HL-60 (cell line): ENCODE results near the gene IGSF23.

Source experiments
- DNase-seq, 2 experiments: peaks; one replicate each; pipeline ENCODE4 v3.0.0-alpha.2; 2010 to 2020; ENCODE audit warnings: low read depth in 1 of 2, low spot score in 1 of 2
- H3K27ac ChIP-seq: fragments of 250-450 bp; sonication (Bioruptor Pico); replicated peaks from 2 replicates; pipeline ENCODE4 v1.5.1; 2020; ENCODE audit warnings: mild to moderate bottlenecking, moderate library complexity
- H3K27me3 ChIP-seq: fragments of 250-450 bp; sonication (Bioruptor Pico); 2 replicates; pipeline ENCODE4 v1.5.1; 2021; ENCODE audit warnings: mild to moderate bottlenecking, moderate library complexity; ENCODE audit not compliant: insufficient read depth, poor library complexity, severe bottlenecking
- H3K4me3 ChIP-seq: replicated peaks from 2 replicates; pipeline ENCODE4 v1.5.1; 2011; ENCODE audit warnings: mild to moderate bottlenecking, control low read depth, low read length; ENCODE audit not compliant: insufficient read depth
- GABPA ChIP-seq: IDR thresholded peaks from 2 replicates; pipeline ENCODE4 v1.6.1; 2012; ENCODE audit warnings: low read depth
- POLR2AphosphoS5 ChIP-seq: IDR thresholded peaks from 2 replicates; pipeline ENCODE4 v1.6.1; 2012; ENCODE audit warnings: low read depth
- SPI1 ChIP-seq: IDR thresholded peaks from 2 replicates; pipeline ENCODE4 v1.6.1; 2012; ENCODE audit warnings: low read depth, mild to moderate bottlenecking, borderline replicate concordance
- TF ChIP-seq, protein P1 (sequence below): IDR thresholded peaks from one replicate; pipeline ENCODE4 v1.5.1; 2011; ENCODE audit warnings: low read length, control low read depth, inconsistent platforms; ENCODE audit not compliant: insufficient read depth
- TF ChIP-seq, protein P2 (sequence below): IDR thresholded peaks from 2 replicates; pipeline ENCODE4 v1.6.1; 2012; ENCODE audit warnings: low read depth; ENCODE audit not compliant: insufficient replicate concordance

The IGSF23 gene

GRCh38 chr19:44643605-44644401 lies 30.4 kb downstream of the IGSF23 start, which contains the start of gene PVR:
Gene PVR (plus strand): TSS chr19:44643910. CDS start chr19:44644097, 187 bp downstream.
- Histone ChIP-seq H3K27ac (peak within 1 kb of the TSS; percentile 71), H3K27me3 (no peaks in the 10 kb centered on the region), H3K4me3 (peak within 1 kb of the TSS; percentile 91)
- TF ChIP-seq, protein P1, sequence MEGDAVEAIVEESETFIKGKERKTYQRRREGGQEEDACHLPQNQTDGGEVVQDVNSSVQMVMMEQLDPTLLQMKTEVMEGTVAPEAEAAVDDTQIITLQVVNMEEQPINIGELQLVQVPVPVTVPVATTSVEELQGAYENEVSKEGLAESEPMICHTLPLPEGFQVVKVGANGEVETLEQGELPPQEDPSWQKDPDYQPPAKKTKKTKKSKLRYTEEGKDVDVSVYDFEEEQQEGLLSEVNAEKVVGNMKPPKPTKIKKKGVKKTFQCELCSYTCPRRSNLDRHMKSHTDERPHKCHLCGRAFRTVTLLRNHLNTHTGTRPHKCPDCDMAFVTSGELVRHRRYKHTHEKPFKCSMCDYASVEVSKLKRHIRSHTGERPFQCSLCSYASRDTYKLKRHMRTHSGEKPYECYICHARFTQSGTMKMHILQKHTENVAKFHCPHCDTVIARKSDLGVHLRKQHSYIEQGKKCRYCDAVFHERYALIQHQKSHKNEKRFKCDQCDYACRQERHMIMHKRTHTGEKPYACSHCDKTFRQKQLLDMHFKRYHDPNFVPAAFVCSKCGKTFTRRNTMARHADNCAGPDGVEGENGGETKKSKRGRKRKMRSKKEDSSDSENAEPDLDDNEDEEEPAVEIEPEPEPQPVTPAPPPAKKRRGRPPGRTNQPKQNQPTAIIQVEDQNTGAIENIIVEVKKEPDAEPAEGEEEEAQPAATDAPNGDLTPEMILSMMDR, result no peak
- TF ChIP-seq, protein P2, sequence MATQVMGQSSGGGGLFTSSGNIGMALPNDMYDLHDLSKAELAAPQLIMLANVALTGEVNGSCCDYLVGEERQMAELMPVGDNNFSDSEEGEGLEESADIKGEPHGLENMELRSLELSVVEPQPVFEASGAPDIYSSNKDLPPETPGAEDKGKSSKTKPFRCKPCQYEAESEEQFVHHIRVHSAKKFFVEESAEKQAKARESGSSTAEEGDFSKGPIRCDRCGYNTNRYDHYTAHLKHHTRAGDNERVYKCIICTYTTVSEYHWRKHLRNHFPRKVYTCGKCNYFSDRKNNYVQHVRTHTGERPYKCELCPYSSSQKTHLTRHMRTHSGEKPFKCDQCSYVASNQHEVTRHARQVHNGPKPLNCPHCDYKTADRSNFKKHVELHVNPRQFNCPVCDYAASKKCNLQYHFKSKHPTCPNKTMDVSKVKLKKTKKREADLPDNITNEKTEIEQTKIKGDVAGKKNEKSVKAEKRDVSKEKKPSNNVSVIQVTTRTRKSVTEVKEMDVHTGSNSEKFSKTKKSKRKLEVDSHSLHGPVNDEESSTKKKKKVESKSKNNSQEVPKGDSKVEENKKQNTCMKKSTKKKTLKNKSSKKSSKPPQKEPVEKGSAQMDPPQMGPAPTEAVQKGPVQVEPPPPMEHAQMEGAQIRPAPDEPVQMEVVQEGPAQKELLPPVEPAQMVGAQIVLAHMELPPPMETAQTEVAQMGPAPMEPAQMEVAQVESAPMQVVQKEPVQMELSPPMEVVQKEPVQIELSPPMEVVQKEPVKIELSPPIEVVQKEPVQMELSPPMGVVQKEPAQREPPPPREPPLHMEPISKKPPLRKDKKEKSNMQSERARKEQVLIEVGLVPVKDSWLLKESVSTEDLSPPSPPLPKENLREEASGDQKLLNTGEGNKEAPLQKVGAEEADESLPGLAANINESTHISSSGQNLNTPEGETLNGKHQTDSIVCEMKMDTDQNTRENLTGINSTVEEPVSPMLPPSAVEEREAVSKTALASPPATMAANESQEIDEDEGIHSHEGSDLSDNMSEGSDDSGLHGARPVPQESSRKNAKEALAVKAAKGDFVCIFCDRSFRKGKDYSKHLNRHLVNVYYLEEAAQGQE, result peak; percentile 11
- peak; percentile 55 to 63 for DNase-seq

DNA sequence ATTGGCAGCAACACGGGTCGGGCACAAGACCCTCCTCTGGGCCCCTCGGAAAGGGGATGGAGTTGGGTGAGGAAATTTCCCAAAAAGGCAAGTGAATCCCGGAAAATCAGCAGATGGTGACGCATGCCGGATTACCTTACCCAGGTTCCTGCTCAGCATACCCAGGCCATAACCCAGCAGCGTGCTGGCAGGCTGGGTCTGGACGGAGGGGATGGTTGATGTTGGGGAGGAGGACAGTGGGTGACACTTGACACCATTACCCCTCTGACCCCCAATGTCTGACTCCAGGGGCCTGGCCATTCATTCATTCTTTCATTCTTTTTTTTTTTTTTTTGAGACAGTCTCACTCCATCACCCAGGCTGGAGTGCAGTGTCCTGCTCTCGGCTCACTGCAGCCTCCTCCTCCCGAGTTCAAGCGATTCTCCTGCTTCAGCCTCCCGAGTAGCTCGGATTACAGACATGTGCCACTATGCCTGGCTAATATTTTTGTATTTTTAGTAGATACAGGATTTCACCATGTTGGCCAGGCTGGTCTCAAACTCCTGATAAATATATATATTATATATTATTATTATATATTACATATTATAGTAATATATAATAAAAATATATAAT lies 31.1 kb downstream of the IGSF23 start:
- Histone ChIP-seq H3K27ac (peak overlapping the region; percentile 71), H3K4me3 (peak overlapping the region; percentile 91), H3K27me3 (no peaks in the 10 kb centered on the region)
- TF ChIP-seq GABPA, result no peak
- TF ChIP-seq, protein P2, result peak; percentile 4
- TF ChIP-seq SPI1, result no peak
- no peak for DNase-seq

- no peak overlapping the region for H3K4me3 ChIP-seq
- H3K27ac ChIP-seq, result no peak overlapping the region
- no peak for TF ChIP-seq GABPA
- no peak for TF ChIP-seq POLR2AphosphoS5
- TF ChIP-seq, protein P1, result no peak
- TF ChIP-seq, protein P2, result no peak
- TF ChIP-seq SPI1, result no peak
- no peaks in the 10 kb centered on the region for H3K27me3 ChIP-seq
- DNase-seq, result no peak
Measured at GRCh38 chr19:44645407-44646048, 32.2 kb downstream of the IGSF23 start.
